NB4 (cell line): ENCODE measurements around the gene CSTF1.
A peak's percentile ranks its signal among the peaks of the same experiment; 100 is the strongest.

Experiments used
- POLR2A ChIP-seq: IDR thresholded peaks from 2 replicates; pipeline ENCODE4 v1.6.1; 2011; ENCODE audit warnings: mild to moderate bottlenecking; ENCODE audit not compliant: insufficient read length; ENCODE audit errors: extremely low read depth
- TF ChIP-seq, protein P1 (sequence below): IDR thresholded peaks from one replicate; pipeline ENCODE4 v1.5.1; 2012; ENCODE audit warnings: low read depth, low read length

DNA sequence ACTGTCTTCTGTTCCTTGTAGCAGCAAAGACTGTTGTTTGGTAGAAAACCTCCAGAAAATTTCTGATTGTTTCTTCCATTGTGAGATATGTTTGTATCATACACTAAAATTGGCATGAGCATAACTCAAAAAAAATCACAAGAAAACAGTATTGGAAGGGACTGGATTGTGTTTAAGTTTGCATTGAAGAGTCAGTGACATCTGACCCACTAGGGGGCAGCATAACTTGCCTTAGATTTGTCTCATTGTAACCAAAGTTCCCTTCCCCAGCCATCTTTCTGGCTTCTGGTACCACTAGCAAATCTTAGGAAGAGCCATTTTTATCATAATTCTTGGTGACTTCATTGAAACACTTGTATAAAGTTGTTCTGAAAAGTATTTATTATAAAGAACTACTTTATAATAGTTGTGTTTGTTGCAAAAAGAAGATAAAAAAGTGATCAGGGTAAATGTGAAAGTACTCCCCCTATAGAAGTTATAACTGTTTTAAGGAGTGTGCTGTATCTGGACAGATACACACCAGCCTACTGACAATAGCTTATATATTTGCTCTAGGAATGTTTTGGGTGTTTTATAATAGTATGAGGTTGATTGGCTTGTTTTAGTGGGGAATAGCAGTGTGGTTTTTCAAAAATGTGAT is 7.7 kb downstream of the CSTF1 start:
- TF ChIP-seq, protein P1, sequence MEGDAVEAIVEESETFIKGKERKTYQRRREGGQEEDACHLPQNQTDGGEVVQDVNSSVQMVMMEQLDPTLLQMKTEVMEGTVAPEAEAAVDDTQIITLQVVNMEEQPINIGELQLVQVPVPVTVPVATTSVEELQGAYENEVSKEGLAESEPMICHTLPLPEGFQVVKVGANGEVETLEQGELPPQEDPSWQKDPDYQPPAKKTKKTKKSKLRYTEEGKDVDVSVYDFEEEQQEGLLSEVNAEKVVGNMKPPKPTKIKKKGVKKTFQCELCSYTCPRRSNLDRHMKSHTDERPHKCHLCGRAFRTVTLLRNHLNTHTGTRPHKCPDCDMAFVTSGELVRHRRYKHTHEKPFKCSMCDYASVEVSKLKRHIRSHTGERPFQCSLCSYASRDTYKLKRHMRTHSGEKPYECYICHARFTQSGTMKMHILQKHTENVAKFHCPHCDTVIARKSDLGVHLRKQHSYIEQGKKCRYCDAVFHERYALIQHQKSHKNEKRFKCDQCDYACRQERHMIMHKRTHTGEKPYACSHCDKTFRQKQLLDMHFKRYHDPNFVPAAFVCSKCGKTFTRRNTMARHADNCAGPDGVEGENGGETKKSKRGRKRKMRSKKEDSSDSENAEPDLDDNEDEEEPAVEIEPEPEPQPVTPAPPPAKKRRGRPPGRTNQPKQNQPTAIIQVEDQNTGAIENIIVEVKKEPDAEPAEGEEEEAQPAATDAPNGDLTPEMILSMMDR, result peak; percentile 85
- no peak for TF ChIP-seq POLR2A
